PC-9 (cell line): ENCODE measurements around the gene TPCN2.

Source experiments
- EZH2 ChIP-seq: fragments of 200-600 bp; sonication (generic); IDR thresholded peaks from 2 replicates; pipeline ENCODE4 v1.8.0; 2017; ENCODE audit warnings: antibody characterized with exemption, low read depth
- TF ChIP-seq, protein P1 (sequence below): fragments of 200-600 bp; sonication (generic); conservative IDR thresholded peaks from 2 replicates; pipeline ENCODE4 v1.6.1; 2017; ENCODE audit warnings: mixed run types, antibody characterized with exemption, mild to moderate bottlenecking, moderate library complexity

DNA sequence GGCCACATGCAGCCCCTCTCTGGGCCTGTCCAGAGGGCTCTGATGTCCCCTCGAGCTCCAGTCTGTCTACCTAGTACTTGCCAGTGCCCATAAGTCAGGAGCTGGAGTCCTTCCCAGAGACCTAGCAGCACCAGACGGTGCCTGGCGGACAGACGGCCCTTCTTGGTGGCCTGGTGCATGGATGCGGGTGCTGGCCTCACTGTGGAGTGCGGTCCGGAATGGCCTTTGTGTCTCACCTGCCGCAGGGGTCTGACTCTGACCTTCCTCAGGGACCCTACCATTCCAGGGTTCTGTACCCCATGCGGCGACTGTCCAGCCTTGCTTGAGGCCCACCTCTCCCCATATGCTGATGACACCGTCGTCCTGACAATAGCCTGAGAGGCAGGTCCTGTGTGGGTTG lies 77.6 kb downstream of the TPCN2 start:
- TF ChIP-seq, protein P1, sequence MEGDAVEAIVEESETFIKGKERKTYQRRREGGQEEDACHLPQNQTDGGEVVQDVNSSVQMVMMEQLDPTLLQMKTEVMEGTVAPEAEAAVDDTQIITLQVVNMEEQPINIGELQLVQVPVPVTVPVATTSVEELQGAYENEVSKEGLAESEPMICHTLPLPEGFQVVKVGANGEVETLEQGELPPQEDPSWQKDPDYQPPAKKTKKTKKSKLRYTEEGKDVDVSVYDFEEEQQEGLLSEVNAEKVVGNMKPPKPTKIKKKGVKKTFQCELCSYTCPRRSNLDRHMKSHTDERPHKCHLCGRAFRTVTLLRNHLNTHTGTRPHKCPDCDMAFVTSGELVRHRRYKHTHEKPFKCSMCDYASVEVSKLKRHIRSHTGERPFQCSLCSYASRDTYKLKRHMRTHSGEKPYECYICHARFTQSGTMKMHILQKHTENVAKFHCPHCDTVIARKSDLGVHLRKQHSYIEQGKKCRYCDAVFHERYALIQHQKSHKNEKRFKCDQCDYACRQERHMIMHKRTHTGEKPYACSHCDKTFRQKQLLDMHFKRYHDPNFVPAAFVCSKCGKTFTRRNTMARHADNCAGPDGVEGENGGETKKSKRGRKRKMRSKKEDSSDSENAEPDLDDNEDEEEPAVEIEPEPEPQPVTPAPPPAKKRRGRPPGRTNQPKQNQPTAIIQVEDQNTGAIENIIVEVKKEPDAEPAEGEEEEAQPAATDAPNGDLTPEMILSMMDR = no peak
- no peak for TF ChIP-seq EZH2
